Measurements from ENCODE around the gene SMTN. TPM values are rescaled to one million over a fixed set of nuclear protein-coding genes. Genes with fewer than 3 reads are reported as not detected.
A peak's percentile ranks its signal among the peaks of the same experiment; 100 is the strongest.
"Not testable (repeated sequence)": the region's sequence is repeated elsewhere in the genome, so short reads cannot be mapped to it uniquely, and the experiment has no call there.

Gene SMTN
- total and polyA plus RNA-seq, 4 donors: 10.1 to 47.3 (median 13.8) TPM

- H3K4me1 ChIP-seq (ENCODE audit: control insufficient read depth in 4 of 4, insufficient read depth in 4 of 4, low read length in 3 of 4); H3K4me3 ChIP-seq (ENCODE audit: low read depth in 1 of 3, low read length in 3 of 3); DNase-seq (ENCODE audit: low spot score); H3K36me3 ChIP-seq (ENCODE audit: control insufficient read depth in 4 of 4, insufficient read depth in 3 of 4, low read depth in 1 of 4, low read length in 3 of 4); H3K27me3 ChIP-seq (ENCODE audit: control insufficient read depth in 4 of 4, insufficient read depth in 4 of 4, low read length in 3 of 4); H3K9me3 ChIP-seq (ENCODE audit: control insufficient read depth in 4 of 4, low read length in 3 of 4); H3K27ac ChIP-seq (ENCODE audit: low read depth in 1 of 2, low read length in 2 of 2); H3K9ac ChIP-seq (ENCODE audit: low read depth in 1 of 2, low read length in 2 of 2): not testable (repeated sequence)
- TF ChIP-seq NR2F2 (IDR thresholded peaks at IDR 0.05) (peak; percentile 36), MAX (IDR thresholded peaks at IDR 0.05) (peak; percentile 20)
- 82% methylated on average over 9 of the region's 9 CpGs for WGBS
Observed at GRCh38 chr22:31073125-31073524, 8.0 kb upstream of the SMTN start.

- not testable (repeated sequence) for DNase-seq (ENCODE audit: low spot score); H3K9me3 ChIP-seq (ENCODE audit: control insufficient read depth in 4 of 4, low read length in 3 of 4); H3K4me1 ChIP-seq (ENCODE audit: control insufficient read depth in 4 of 4, insufficient read depth in 4 of 4, low read length in 3 of 4); H3K4me3 ChIP-seq (ENCODE audit: low read depth in 1 of 3, low read length in 3 of 3); H3K9ac ChIP-seq (ENCODE audit: low read depth in 1 of 2, low read length in 2 of 2); H3K27ac ChIP-seq (ENCODE audit: low read depth in 1 of 2, low read length in 2 of 2); H3K27me3 ChIP-seq (ENCODE audit: control insufficient read depth in 4 of 4, insufficient read depth in 4 of 4, low read length in 3 of 4); H3K36me3 ChIP-seq (ENCODE audit: control insufficient read depth in 4 of 4, insufficient read depth in 3 of 4, low read depth in 1 of 4, low read length in 3 of 4)
- 69% methylated on average over 5 of the region's 5 CpGs for WGBS
Observed at GRCh38 chr22:31073545-31074145, 7.5 kb upstream of the SMTN start.

GRCh38 chr22:31075961-31076360 lies 5.2 kb upstream of the SMTN start:
- Histone ChIP-seq H3K4me3 (ENCODE audit: low read depth in 1 of 3, low read length in 3 of 3) (no peak overlapping the region), H3K27ac (ENCODE audit: low read depth in 1 of 2, low read length in 2 of 2) (peak overlapping the region; percentile 20 to 31), H3K4me1 (ENCODE audit: control insufficient read depth in 4 of 4, insufficient read depth in 4 of 4, low read length in 3 of 4) (peaks cover 0 to 6% (median 2%) of the 10 kb centered on the region in 4 donors), H3K27me3 (ENCODE audit: control insufficient read depth in 4 of 4, insufficient read depth in 4 of 4, low read length in 3 of 4) (no peaks in the 10 kb centered on the region), H3K9ac (ENCODE audit: low read depth in 1 of 2, low read length in 2 of 2) (no peak overlapping the region), H3K9me3 (ENCODE audit: control insufficient read depth in 4 of 4, low read length in 3 of 4) (no peaks in the 10 kb centered on the region), H3K36me3 (ENCODE audit: control insufficient read depth in 4 of 4, insufficient read depth in 3 of 4, low read depth in 1 of 4, low read length in 3 of 4) (no peaks in the 10 kb centered on the region)
- no peak for DNase-seq (ENCODE audit: low spot score)
- WGBS: 77% methylated on average over 15 of the region's 15 CpGs
- TF ChIP-seq CTCF (IDR thresholded peaks at IDR 0.05; ENCODE audit: low read depth, low read length, missing input control): no peak
- no peak for TF ChIP-seq YY1 (IDR thresholded peaks at IDR 0.05)
- TF ChIP-seq JUND (IDR thresholded peaks at IDR 0.05): no peak
- no peak for TF ChIP-seq FOXA2 (IDR thresholded peaks at IDR 0.05)
- TF ChIP-seq FOXA1 (IDR thresholded peaks at IDR 0.05): no peak
- TF ChIP-seq HNF4G (IDR thresholded peaks at IDR 0.05): no peak
- TF ChIP-seq GABPA (IDR thresholded peaks at IDR 0.05 in 1 of 2, conservative IDR thresholded peaks at IDR 0.05 in 1 of 2): no peak
- TF ChIP-seq ZBTB33 (IDR thresholded peaks at IDR 0.05): no peak
- TF ChIP-seq HNF4A (conservative IDR thresholded peaks at IDR 0.05): no peak
- TF ChIP-seq MAX (IDR thresholded peaks at IDR 0.05): no peak
- no peak for TF ChIP-seq NR2F2 (IDR thresholded peaks at IDR 0.05)
- TF ChIP-seq RXRA (IDR thresholded peaks at IDR 0.05): no peak

All from liver (tissue), 9 donors.